ENCODE measurements around the gene RBM12.

Gene RBM12

DNA sequence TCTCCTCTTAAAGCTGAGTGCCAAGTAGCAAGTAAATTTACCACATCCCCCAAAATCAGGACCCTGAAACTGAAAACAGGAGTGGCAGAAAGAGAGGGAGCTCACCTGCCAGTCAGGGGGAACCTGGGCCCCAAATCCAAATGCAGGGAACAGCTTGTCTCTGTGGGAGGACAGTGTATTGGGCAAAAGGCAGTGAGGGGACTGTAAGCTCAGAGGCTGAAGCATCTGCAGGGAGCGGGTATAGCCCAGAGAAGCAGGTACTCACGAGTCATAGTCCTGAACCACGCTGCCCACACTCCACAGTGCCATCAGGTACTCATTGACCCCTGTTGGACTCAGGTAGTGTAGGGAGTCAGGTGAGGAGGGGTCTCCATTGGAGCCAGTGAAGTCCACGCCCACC is 34.1 kb downstream of the RBM12 start:
- FAIRE-seq (no peak), DNase-seq (ENCODE audit: insufficient read length, low spot score) (no peak)
- no peak for TF ChIP-seq POLR2A (IDR thresholded peaks at IDR 0.05; ENCODE audit: low read depth, low read length)

DNA sequence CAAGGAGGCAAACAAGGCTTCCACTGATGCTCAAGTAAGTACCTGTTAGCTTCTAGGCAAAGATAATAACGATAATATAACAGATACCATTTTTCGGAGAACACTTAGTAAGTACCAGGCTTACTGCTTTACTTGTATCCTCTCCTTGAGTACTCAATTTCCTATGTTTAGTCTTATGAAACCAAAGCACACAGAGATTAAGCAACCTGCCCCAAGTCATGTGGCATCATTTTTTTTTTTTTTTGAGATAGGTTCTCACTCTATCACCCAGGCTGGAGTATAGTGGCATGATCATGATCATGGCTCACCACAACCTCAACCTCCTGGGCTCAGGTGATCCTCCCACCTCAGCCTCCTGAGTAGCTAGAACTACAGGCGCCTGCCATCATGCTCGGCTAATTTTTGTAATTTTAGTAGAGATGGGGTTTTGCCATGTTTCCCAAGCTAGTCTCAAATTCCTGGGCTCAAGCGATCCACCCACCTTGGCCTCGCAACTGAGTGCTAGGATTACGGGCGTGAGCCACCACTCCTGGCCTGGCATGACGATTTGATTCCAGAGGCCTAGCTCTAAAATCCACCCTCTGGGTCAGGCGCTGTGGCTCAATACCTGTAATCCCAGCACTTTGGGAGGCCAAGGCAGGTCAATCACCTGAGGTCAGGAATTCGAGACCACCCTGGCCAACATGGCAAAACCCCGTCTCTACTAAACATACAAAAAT is 35.1 kb downstream of the RBM12 start:
- FAIRE-seq = no peak
- DNase-seq (ENCODE audit: insufficient read length, low spot score) = no peak
- TF ChIP-seq POLR2A (IDR thresholded peaks at IDR 0.05; ENCODE audit: low read depth, low read length) = no peak

DNA sequence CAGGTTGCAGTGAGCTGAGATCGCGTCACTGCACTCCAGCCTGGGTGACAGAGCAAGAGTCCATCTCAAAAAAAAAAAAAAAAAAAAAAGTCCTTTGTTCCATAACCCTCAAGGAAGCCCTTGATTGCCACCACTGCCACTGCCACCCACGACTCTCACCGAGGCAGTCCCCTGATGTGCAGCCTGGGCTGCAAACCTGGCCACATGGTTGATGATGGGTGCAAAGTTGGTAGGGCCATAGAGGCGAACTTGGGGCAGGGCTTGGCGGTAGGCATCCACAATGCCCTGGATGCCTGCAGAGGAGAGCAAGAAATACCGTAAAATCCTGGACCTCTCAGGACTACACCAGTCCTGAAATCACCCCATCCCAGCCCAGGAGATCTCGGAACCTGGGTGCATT is 37.6 kb downstream of the RBM12 start:
- no peak for FAIRE-seq
- DNase-seq (ENCODE audit: insufficient read length, low spot score) = no peak
- no peak for TF ChIP-seq POLR2A (IDR thresholded peaks at IDR 0.05; ENCODE audit: low read depth, low read length)

DNA sequence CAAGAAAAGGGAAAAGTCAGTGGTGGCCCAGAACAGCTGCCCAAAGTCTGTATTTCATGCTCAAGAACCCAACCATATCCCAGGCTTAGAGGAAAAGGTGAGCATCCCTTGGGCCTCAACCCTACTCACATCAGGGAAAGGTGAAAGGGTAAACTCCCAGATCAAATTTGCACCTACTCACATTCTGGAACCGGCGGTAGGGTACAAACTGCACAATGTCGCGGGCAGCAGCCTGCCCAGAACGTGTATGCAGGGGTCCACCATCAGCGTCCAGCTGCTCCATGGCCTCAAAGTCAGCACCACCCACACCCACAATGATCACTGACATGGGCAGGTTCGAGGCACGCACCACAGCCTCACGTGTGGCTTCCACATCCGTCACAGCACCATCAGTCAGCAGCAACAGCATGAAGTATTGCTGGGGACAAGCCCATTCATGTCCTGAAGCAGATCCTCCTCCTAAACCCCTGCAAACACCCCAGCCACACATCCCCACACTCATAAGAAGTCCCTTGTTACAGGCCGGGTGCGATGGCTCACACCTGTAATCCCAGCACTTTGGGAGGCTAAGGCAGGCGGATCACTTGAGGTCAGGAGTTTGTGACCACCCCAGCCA is 38.2 kb downstream of the RBM12 start:
- FAIRE-seq (no peak), DNase-seq (ENCODE audit: insufficient read length, low spot score) (no peak)
- no peak for TF ChIP-seq POLR2A (IDR thresholded peaks at IDR 0.05; ENCODE audit: low read depth, low read length)

DNA sequence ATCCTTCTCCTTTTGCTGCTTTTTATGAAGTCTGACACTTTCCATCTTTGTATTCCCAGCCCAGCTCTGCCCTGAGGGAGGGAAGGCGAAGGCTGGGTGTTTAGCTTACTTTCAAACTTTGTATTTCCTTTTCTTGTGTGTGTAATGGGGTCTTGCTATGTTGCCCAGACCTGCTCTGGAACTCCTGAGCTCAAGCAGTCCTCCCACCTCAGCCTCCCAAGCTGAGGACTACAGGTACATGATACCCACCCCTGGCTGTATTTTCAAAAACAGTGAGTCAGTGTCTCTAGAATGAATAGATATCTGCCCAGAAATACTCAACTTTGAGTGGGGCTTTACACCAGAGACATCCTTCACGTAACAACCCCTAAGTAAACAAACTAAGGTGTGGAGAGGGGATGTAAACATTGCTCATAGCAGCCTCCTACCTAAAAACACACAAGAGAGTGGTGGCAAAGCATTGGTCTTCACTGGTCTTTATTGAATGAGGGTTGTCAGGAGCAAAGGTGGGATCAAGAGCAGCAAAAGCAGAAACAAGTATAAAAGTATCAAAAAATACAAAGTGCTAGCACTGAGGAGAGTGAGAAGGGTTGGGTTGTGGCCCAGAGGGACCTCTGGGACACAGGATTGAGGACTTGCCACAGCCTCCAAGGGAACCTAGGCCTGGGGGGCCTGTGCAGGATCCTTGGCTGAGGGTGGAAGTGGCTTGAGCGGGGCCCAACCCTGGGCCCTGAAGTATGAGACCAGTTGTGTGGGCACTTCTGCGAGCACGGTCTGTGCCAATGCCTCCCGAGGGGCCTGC is 38.9 kb downstream of the RBM12 start:
- no peak for FAIRE-seq

DNA sequence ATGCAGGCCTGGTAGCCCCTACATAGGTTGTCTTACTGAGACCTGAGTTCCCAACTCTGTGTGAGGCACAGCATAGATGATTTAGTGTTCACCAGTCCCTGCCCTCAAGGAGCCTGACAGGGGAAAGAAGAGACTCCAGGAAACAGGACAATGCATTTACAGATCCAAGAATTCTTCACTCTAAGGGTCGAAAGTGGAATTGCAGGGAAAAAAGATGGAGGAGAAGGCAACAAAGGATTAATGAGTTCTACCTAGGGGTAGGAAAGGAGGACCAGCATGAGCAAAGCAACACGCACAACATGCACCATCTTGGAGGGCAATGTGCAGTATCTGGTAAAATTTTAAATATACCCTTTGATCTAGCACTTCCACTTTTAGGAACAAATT is 43.1 kb downstream of the RBM12 start:
- DNase-seq (ENCODE audit: insufficient read length, low spot score) = no peak

More for the DNA sequence above, 38.9 kb downstream of the RBM12 start:
- TF ChIP-seq POLR2A (IDR thresholded peaks at IDR 0.05; ENCODE audit: low read depth, low read length) = no peak
- DNase-seq (ENCODE audit: insufficient read length, low spot score) = no peak

DNA sequence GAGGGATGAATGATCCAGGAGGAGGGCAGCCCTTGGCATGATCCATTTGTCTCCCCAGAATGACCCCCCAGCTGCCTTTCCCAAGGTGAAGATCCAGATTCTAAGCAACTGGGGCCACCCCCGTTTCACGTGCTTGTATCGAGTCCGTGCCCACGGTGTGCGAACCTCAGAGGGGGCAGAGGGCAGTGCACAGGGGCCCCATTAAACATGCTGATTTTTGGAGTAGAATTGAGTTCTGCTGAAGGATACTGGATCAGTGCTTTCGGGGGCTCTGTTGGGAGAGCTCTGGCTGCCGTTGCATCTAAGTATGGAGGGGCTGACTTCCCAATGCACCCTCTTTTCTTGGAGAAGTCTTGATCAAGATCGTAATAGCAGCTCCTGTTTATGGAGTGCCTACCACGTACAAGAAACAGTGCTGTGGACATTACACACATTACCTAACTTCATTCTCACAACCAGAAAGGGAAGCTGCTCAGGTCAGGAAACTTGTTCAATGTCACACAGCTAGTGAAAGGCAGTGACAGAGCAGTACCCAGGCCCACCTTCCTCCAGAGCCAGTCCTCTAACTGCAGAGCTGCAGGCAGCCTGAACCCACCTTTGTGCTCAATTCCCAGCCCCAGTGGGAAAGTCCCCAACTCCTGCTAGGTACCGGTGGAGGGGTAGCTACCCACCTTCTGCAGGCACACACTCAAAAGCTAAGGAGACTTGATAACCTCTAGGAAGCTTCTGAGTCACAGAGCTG is 43.7 kb downstream of the RBM12 start:
- no peak for DNase-seq (ENCODE audit: insufficient read length, low spot score)
- no peak for FAIRE-seq
- TF ChIP-seq POLR2A (IDR thresholded peaks at IDR 0.05; ENCODE audit: low read depth, low read length) = no peak

More for the DNA sequence above, 43.1 kb downstream of the RBM12 start:
- no peak for TF ChIP-seq POLR2A (IDR thresholded peaks at IDR 0.05; ENCODE audit: low read depth, low read length)
- FAIRE-seq = no peak

DNA sequence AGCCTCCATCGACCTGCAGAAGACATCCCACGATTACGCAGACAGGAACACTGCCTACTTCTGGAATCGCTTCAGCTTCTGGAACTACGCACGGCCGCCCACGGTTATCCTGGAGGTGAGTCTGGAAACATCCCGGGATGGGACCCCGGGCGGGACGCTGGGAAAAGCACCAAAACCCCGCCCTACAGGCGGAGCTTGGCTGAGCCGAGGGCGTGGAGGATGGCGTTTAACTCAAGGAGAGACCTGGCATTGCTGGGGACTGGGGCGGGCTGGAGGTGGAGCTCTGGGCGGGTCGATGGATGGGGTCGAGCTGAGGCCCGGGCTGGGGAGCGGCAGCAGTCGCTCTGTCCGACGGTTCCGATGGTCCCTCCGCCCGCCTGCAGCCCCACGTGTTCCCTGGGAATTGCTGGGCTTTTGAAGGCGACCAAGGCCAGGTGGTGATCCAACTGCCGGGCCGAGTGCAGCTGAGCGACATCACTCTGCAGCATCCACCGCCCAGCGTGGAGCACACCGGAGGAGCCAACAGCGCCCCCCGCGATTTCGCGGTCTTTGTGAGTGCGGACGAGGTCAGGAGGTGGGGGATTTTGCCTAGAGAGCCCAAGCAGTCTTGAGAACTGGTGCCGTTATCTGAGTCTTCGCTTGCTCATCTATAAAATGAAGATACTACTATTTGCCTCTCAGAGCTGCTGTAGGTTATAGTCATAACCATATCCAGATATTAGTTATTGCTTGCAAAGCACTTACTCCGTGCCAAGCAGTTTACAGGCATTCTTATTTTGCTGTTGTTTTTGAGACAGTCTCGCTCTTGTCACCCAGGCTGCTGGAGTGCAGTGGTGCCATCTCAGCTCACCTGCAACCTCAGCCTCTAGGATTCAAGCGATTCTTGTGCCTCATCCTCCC is 45.3 kb downstream of the RBM12 start:
- TF ChIP-seq POLR2A (IDR thresholded peaks at IDR 0.05; ENCODE audit: low read depth, low read length) = no peak
- FAIRE-seq (no peak), DNase-seq (ENCODE audit: insufficient read length, low spot score) (no peak)

DNA sequence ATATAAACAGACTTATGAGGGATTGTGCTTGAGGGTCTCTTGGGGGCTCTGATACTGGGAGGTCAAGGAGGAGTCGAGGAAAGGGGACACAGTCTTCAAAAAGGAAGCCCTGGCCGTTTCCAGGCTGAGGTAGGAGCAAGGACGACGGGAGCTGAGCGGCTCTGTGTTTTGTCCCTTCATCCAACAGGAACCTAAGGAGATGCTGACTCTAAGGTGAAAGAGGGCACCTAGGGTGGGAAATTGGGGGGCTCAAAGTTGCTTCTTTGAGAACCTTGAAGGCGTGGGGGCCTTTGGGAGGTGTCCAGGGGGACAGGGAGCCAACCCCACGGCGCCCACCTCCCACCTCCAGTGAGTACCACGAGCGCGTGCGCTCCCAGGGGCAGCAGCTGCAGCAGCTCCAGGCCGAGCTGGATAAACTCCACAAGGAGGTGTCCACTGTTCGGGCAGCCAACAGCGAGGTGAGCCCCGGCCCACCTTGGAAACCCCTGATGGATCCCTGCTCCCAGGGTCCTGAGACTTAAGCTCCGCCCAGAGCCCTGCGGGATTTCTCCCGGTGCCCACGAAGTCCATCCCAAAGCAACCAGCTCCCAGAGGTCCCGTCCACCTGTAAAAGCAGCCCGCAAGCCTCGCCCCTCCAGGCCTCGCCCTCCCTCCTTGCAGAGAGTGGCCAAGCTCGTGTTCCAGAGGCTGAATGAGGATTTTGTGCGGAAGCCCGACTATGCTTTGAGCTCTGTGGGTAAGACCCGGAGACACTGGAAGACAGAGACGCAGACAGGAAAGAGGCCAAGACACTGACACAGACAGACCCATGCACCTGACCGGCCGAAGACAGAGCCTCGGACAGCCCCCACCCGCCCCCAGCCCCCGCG is 46.2 kb downstream of the RBM12 start:
- no peak for FAIRE-seq

DNA sequence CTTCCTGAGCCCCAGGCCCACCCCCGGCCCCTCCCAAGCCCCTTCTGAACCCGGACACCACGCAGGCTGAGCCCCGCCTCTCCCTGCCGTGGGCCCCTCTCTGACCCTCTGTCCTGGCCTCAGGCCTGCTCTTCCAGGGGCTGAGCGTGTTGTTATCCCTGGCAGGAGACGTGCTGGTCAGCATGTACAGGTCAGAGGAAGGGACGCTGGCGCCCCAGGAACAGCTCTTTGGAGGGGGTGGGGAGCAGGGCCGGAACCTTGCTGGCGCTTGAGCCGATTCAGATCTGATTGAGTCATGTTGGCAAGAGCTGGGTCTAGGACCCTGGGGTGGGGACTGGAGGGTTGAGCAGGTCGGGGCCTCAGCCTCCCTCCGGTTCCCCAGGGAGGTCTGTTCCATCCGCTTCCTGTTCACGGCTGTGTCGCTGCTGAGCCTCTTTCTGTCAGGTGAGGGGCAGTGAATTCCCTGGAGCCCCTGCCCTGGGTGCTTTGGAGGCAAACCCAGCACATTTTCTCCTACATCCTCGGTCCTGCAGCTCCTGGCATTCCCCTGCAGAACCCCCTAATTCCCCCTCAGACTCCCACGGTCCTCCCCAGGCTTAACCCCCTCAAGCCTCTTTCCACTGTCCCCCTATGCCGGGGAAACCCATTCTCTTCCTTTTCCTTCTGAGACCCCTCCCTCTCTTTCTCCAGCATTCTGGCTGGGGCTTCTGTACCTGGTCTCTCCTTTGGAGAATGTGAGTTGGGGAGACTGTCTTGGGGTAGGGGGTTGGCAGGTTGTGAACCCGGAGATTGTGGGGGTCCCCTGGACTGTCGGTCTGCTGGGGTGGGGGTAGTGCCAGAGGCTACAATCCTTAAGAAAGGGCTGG is 47.1 kb downstream of the RBM12 start:
- 0 out of 2 replicates have a peak, but pooled peaks have one; percentile 22 for TF ChIP-seq POLR2A (IDR thresholded peaks at IDR 0.05; ENCODE audit: low read depth, low read length)
- DNase-seq (ENCODE audit: insufficient read length, low spot score) (peak; percentile 65), FAIRE-seq (no peak)

More for the DNA sequence above, 46.2 kb downstream of the RBM12 start:
- no peak for DNase-seq (ENCODE audit: insufficient read length, low spot score)
- no peak for TF ChIP-seq POLR2A (IDR thresholded peaks at IDR 0.05; ENCODE audit: low read depth, low read length)

All from H54 (cell line).